ENCODE measurements around the gene ABHD6.
"Not testable (repeated sequence)": the region's sequence is repeated elsewhere in the genome, so short reads cannot be mapped to it uniquely, and the experiment has no call there.

ABHD6 gene

GRCh38 chr3:58200121-58200709, 37.4 kb upstream of the ABHD6 start:
- Histone ChIP-seq H3K4me3 (ENCODE audit: low read length) (no peak overlapping the region), H3K36me3 (ENCODE audit: control insufficient read depth, insufficient read depth, low read length) (no peaks in the 10 kb centered on the region), H3K9ac (ENCODE audit: low read length) (no peak overlapping the region), H3K27ac (ENCODE audit: low read depth, low read length) (no peak overlapping the region), H3K27me3 (ENCODE audit: control insufficient read depth, insufficient read depth, low read length) (no peaks in the 10 kb centered on the region), H3K4me1 (ENCODE audit: control insufficient read depth, insufficient read depth, low read length) (no peaks in the 10 kb centered on the region)

GRCh38 chr3:58200846-58201355, 36.7 kb upstream of the ABHD6 start:
- Histone ChIP-seq H3K27ac (ENCODE audit: low read depth, low read length) (no peak overlapping the region), H3K36me3 (ENCODE audit: control insufficient read depth, insufficient read depth, low read length) (no peaks in the 10 kb centered on the region), H3K4me3 (ENCODE audit: low read length) (no peak overlapping the region), H3K4me1 (ENCODE audit: control insufficient read depth, insufficient read depth, low read length) (no peaks in the 10 kb centered on the region), H3K9ac (ENCODE audit: low read length) (no peak overlapping the region), H3K27me3 (ENCODE audit: control insufficient read depth, insufficient read depth, low read length) (no peaks in the 10 kb centered on the region)

DNA sequence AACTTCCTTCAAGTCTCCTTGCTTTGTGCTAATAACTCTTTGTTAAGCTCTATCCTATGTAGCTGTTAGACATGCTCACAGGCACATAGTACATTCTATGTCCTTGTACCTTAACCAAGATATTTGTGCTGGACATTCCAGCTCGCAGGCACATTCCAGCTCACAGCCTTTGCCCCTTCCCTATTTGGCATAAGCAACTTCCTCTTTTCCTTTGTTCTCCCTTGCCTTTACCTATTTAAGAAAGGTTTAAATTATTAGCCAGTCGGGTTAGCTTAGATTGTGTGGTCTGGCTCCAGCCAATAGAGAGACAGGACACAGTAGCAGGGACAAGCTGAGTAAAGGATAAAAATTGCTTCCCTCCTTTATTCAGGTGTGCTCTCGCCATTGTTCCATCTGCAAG, 36.1 kb upstream of the ABHD6 start:
- H3K27ac ChIP-seq (ENCODE audit: low read depth, low read length); H3K9ac ChIP-seq (ENCODE audit: low read length); H3K36me3 ChIP-seq (ENCODE audit: control insufficient read depth, insufficient read depth, low read length); H3K27me3 ChIP-seq (ENCODE audit: control insufficient read depth, insufficient read depth, low read length); H3K4me3 ChIP-seq (ENCODE audit: low read length); H3K4me1 ChIP-seq (ENCODE audit: control insufficient read depth, insufficient read depth, low read length): not testable (repeated sequence)

- Histone ChIP-seq H3K4me3 (ENCODE audit: low read length) (no peak overlapping the region), H3K9ac (ENCODE audit: low read length) (no peak overlapping the region), H3K4me1 (ENCODE audit: control insufficient read depth, insufficient read depth, low read length) (no peaks in the 10 kb centered on the region)
These were observed 34.7 kb upstream of the ABHD6 start for GRCh38 chr3:58202917-58203360.

DNA sequence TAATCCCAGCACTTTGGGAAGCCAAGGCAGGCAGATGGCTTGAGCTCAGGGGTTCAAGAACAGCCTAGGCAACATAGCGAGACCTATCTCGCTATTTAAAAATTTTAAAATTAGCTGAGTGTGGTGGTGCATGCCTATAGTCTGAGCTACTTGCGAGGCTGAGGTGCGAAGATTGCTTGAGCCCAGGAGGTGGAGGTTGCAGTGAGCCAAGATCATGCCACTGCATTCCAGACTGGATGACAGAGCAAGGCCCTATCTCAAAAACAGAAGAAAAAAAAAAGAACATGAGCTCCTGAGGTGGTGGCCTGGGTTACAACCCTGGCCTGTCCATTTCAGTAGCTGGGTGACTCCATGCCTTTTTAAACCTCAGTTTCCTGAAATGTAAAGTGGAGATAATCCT, 34.1 kb upstream of the ABHD6 start:
- no peaks in the 10 kb centered on the region for H3K27me3 ChIP-seq (ENCODE audit: control insufficient read depth, insufficient read depth, low read length)
- H3K9ac ChIP-seq (ENCODE audit: low read length) = no peak overlapping the region
- H3K27ac ChIP-seq (ENCODE audit: low read depth, low read length) = no peak overlapping the region
- H3K4me3 ChIP-seq (ENCODE audit: low read length) = no peak overlapping the region
- no peaks in the 10 kb centered on the region for H3K36me3 ChIP-seq (ENCODE audit: control insufficient read depth, insufficient read depth, low read length)
- no peaks in the 10 kb centered on the region for H3K4me1 ChIP-seq (ENCODE audit: control insufficient read depth, insufficient read depth, low read length)

More at GRCh38 chr3:58202917-58203360, 34.7 kb upstream of the ABHD6 start:
- Histone ChIP-seq H3K27me3 (ENCODE audit: control insufficient read depth, insufficient read depth, low read length) (no peaks in the 10 kb centered on the region), H3K36me3 (ENCODE audit: control insufficient read depth, insufficient read depth, low read length) (no peaks in the 10 kb centered on the region), H3K27ac (ENCODE audit: low read depth, low read length) (no peak overlapping the region)

DNA sequence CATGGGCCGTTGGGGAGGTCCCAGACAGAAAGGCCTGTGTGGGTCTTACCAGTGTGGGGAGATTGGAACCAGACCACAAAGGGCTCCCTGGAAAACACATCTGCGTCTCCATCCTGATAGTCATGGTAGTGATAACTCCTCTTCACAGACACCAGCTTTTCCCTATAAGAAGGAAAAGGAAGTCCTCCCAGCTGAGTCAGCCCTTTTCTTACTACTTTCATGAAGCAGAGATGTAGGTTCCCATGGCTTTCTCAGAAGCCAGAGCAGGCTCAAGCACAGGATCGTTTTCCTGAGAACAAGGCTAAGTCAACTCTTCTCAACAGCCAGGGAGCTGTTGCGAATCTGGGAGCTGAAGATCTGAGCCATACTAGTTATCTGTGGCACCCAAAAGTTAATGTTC, 32.9 kb upstream of the ABHD6 start:
- Histone ChIP-seq H3K9ac (ENCODE audit: low read length) (no peak overlapping the region), H3K4me3 (ENCODE audit: low read length) (no peak overlapping the region), H3K27ac (ENCODE audit: low read depth, low read length) (no peak overlapping the region), H3K27me3 (ENCODE audit: control insufficient read depth, insufficient read depth, low read length) (no peaks in the 10 kb centered on the region), H3K36me3 (ENCODE audit: control insufficient read depth, insufficient read depth, low read length) (no peaks in the 10 kb centered on the region), H3K4me1 (ENCODE audit: control insufficient read depth, insufficient read depth, low read length) (no peaks in the 10 kb centered on the region)

DNA sequence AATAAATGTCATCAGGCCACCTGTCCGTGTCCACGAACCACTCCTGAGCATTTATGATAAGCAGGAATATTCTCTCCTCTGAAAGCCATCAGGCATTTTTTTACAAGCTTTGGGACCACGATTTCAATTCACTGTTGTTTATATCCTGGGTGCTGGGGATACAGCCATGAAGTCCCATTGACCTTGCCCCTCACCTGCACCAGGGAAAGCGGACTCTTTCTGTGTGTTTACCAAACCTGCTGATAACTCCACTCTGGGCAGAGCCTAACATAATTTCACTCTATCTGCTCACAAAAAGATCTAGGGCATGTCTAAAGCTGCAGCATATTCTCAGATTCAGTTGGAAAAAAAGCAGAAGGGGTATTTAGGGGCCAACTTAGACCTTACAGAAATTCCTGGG, 31.6 kb upstream of the ABHD6 start:
- H3K4me1 ChIP-seq (ENCODE audit: control insufficient read depth, insufficient read depth, low read length) = no peaks in the 10 kb centered on the region
- H3K27ac ChIP-seq (ENCODE audit: low read depth, low read length) = no peak overlapping the region
- no peaks in the 10 kb centered on the region for H3K36me3 ChIP-seq (ENCODE audit: control insufficient read depth, insufficient read depth, low read length)
- no peaks in the 10 kb centered on the region for H3K27me3 ChIP-seq (ENCODE audit: control insufficient read depth, insufficient read depth, low read length)
- H3K4me3 ChIP-seq (ENCODE audit: low read length) = no peak overlapping the region
- no peak overlapping the region for H3K9ac ChIP-seq (ENCODE audit: low read length)

GRCh38 chr3:58206406-58207011, 31.1 kb upstream of the ABHD6 start:
- Histone ChIP-seq H3K36me3 (ENCODE audit: control insufficient read depth, insufficient read depth, low read length) (no peaks in the 10 kb centered on the region), H3K27ac (ENCODE audit: low read depth, low read length) (no peak overlapping the region), H3K9ac (ENCODE audit: low read length) (no peak overlapping the region)

DNA sequence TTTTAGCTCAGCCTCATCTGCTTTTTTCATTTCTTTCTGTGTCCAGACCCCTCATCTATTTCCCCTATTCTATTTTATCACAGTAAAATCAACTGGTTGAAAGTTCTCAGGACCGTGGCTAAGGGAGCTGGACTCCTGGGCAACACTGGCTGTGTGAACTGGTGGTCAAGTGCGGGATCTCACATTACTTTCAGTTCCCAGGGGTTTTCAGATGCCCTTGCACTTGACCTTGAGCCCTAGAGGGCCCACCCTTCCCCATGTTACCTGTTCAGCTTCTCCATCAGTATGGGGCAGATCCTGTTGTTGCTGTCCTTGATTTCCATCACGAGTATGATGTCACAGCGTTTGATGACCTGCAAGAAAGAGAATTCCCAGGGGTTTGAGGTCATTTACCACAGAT, 29.6 kb upstream of the ABHD6 start:
- no peaks in the 10 kb centered on the region for H3K36me3 ChIP-seq (ENCODE audit: control insufficient read depth, insufficient read depth, low read length)
- H3K27me3 ChIP-seq (ENCODE audit: control insufficient read depth, insufficient read depth, low read length) = no peaks in the 10 kb centered on the region
- no peak overlapping the region for H3K27ac ChIP-seq (ENCODE audit: low read depth, low read length)
- H3K4me1 ChIP-seq (ENCODE audit: control insufficient read depth, insufficient read depth, low read length) = no peaks in the 10 kb centered on the region
- H3K4me3 ChIP-seq (ENCODE audit: low read length) = no peak overlapping the region
- H3K9ac ChIP-seq (ENCODE audit: low read length) = no peak overlapping the region

More at GRCh38 chr3:58206406-58207011, 31.1 kb upstream of the ABHD6 start:
- Histone ChIP-seq H3K27me3 (ENCODE audit: control insufficient read depth, insufficient read depth, low read length) (no peaks in the 10 kb centered on the region), H3K4me3 (ENCODE audit: low read length) (no peak overlapping the region), H3K4me1 (ENCODE audit: control insufficient read depth, insufficient read depth, low read length) (no peaks in the 10 kb centered on the region)

- Histone ChIP-seq H3K4me3 (ENCODE audit: low read length) (no peak overlapping the region), H3K4me1 (ENCODE audit: control insufficient read depth, insufficient read depth, low read length) (no peaks in the 10 kb centered on the region)
These were observed 27.7 kb upstream of the ABHD6 start for GRCh38 chr3:58209933-58210332.

DNA sequence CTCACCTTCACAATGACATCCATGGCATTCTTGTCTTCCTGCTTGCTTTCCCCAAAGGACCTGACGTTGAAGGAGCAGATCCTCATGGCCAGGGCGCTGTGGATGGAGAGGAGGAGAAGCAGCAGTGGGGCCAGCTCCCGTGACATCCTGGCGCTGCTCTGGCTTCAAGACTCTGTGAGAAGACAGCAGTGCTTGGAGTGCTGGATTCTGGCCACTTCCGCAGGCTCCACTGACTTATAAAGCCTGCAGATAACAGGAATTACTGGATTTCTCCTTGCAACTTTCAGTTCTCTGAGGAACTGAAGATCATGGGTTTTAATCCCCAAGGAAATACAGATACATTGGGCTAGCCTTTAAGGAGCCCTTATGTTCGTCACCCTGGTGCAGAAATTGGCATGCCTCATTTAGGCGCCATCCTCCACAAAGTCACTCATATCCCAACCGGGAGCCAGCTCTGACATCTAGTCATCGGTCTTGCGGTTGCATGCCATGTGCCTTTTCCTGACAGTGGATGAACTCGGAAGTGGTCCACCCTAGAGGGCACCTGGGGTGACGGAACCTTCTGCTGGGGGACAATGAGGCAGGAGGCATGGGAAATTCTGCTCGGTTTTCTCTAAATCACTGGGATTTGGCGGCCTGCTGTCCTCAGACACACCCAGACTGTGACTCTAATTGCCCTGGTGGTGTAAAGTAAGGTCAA, 26.7 kb upstream of the ABHD6 start, which contains the start of gene DNASE1L3:
Gene DNASE1L3, minus strand, starts transcription at position 212 of the 700 bp plus-strand sequence. Its CDS starts 66 bp downstream, at position 146.
- H3K4me3 ChIP-seq (ENCODE audit: low read length) = no peak within 1 kb of the TSS
- no peaks in the 10 kb centered on the region for H3K36me3 ChIP-seq (ENCODE audit: control insufficient read depth, insufficient read depth, low read length)
- no peak within 1 kb of the TSS for H3K9ac ChIP-seq (ENCODE audit: low read length)
- no peaks in the 10 kb centered on the region for H3K4me1 ChIP-seq (ENCODE audit: control insufficient read depth, insufficient read depth, low read length)
- H3K27me3 ChIP-seq (ENCODE audit: control insufficient read depth, insufficient read depth, low read length) = no peaks in the 10 kb centered on the region
- H3K27ac ChIP-seq (ENCODE audit: low read depth, low read length) = no peak within 1 kb of the TSS

More at GRCh38 chr3:58209933-58210332, 27.7 kb upstream of the ABHD6 start:
- Histone ChIP-seq H3K36me3 (ENCODE audit: control insufficient read depth, insufficient read depth, low read length) (no peaks in the 10 kb centered on the region), H3K27me3 (ENCODE audit: control insufficient read depth, insufficient read depth, low read length) (no peaks in the 10 kb centered on the region), H3K27ac (ENCODE audit: low read depth, low read length) (no peak overlapping the region), H3K9ac (ENCODE audit: low read length) (no peak overlapping the region)

GRCh38 chr3:58214484-58215316, 22.9 kb upstream of the ABHD6 start:
- Histone ChIP-seq H3K4me3 (ENCODE audit: low read length) (no peak overlapping the region), H3K9ac (ENCODE audit: low read length) (no peak overlapping the region), H3K27ac (ENCODE audit: low read depth, low read length) (no peak overlapping the region), H3K27me3 (ENCODE audit: control insufficient read depth, insufficient read depth, low read length) (no peaks in the 10 kb centered on the region), H3K36me3 (ENCODE audit: control insufficient read depth, insufficient read depth, low read length) (no peaks in the 10 kb centered on the region), H3K4me1 (ENCODE audit: control insufficient read depth, insufficient read depth, low read length) (no peaks in the 10 kb centered on the region)

All from rectal smooth muscle tissue (tissue), 1 donor.